Measurements from ENCODE around the gene KLK14. TPM values are rescaled to one million over a fixed set of nuclear protein-coding genes. Genes with fewer than 3 reads are reported as not detected.

KLK14 gene
- total RNA-seq, 2 experiments from 2014 or later: 0.84 TPM; not detected in 1

DNA sequence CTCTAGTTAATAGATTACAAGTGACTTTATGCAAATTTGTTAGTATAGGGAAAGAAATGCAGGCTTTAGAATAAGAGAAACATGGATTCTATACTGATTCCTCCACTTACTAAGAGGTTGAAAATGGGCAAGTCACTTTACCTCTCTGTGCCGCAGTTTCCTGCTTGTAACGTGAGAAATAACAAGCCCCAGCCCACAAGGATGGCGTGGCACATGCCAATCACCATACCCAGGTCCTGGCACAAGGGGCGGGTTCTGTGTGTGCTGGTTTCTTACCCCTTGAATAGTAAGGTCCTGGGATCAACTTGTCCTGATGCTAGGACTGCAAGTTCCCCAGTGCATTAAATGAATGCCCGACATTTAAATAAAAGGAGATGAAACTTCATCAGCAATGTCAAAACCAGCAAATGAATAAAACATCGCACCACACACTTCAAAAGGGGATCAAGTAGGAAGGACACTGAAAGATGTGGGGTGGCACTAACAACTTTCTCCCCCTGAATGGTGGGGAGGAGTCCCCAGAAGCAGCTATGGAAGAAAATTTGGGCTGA lies 34.1 kb upstream of the KLK14 start:
- Histone ChIP-seq H2AFZ (ENCODE audit: low read length) (no peak overlapping the region), H3K9me3 (ENCODE audit: low read length) (no peaks in the 10 kb centered on the region), H4K20me1 (ENCODE audit: insufficient read depth, low read length) (no peaks in the 10 kb centered on the region), H3K4me1 (ENCODE audit: insufficient read depth, low read length, poor library complexity, severe bottlenecking) (no peaks in the 10 kb centered on the region), H3K4me2 (ENCODE audit: low read length) (no peak overlapping the region), H3K36me3 (ENCODE audit: insufficient read depth, low read length) (no peaks in the 10 kb centered on the region), H3K9me2 (ENCODE audit: insufficient read depth, low read length) (no peaks in the 10 kb centered on the region), H3K4me3 (ENCODE audit: low read depth, low read length, poor library complexity, severe bottlenecking) (no peak overlapping the region), H3K79me2 (ENCODE audit: insufficient read depth, low read depth, low read length) (no peaks in the 10 kb centered on the region), H3K27ac (ENCODE audit: low read depth, low read length, poor library complexity, severe bottlenecking) (no peak overlapping the region)
- ChIA-PET POLR2A (no interaction called here), CTCF (ENCODE audit: unreplicated experiment) (no interaction called here)
- peak; percentile 55; the same call in 1 of the 2 replicates for TF ChIP-seq EZH2phosphoT487 (IDR thresholded peaks at IDR 0.05; ENCODE audit: borderline replicate concordance, low read depth, low read length)
- TF ChIP-seq, protein P1, sequence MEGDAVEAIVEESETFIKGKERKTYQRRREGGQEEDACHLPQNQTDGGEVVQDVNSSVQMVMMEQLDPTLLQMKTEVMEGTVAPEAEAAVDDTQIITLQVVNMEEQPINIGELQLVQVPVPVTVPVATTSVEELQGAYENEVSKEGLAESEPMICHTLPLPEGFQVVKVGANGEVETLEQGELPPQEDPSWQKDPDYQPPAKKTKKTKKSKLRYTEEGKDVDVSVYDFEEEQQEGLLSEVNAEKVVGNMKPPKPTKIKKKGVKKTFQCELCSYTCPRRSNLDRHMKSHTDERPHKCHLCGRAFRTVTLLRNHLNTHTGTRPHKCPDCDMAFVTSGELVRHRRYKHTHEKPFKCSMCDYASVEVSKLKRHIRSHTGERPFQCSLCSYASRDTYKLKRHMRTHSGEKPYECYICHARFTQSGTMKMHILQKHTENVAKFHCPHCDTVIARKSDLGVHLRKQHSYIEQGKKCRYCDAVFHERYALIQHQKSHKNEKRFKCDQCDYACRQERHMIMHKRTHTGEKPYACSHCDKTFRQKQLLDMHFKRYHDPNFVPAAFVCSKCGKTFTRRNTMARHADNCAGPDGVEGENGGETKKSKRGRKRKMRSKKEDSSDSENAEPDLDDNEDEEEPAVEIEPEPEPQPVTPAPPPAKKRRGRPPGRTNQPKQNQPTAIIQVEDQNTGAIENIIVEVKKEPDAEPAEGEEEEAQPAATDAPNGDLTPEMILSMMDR (conservative IDR thresholded peaks at IDR 0.05; ENCODE audit: low read length): no peak
- intact Hi-C loops (cut with micrococcal nuclease; ENCODE audit: unreplicated experiment): no loop called here
- no peak for DNase-seq (ENCODE audit: low spot score)
- no TSS peak for BruUV-seq (replicated peaks)

- H3K4me1 ChIP-seq (ENCODE audit: insufficient read depth, low read length, poor library complexity, severe bottlenecking): no peaks in the 10 kb centered on the region
- no peak overlapping the region for H3K4me2 ChIP-seq (ENCODE audit: low read length)
- ChIA-PET CTCF (ENCODE audit: unreplicated experiment) (no interaction called here), POLR2A (no interaction called here)
- H4K20me1 ChIP-seq (ENCODE audit: insufficient read depth, low read length): no peaks in the 10 kb centered on the region
- no peaks in the 10 kb centered on the region for H3K9me3 ChIP-seq (ENCODE audit: low read length)
- H3K4me3 ChIP-seq (ENCODE audit: low read depth, low read length, poor library complexity, severe bottlenecking): no peak overlapping the region
- H3K27ac ChIP-seq (ENCODE audit: low read depth, low read length, poor library complexity, severe bottlenecking): no peak overlapping the region
- intact Hi-C loops (cut with micrococcal nuclease; ENCODE audit: unreplicated experiment): no loop called here
- H3K79me2 ChIP-seq (ENCODE audit: insufficient read depth, low read depth, low read length): no peaks in the 10 kb centered on the region
- DNase-seq (ENCODE audit: low spot score): no peak
- BruUV-seq (replicated peaks): no TSS peak
- H2AFZ ChIP-seq (ENCODE audit: low read length): no peak overlapping the region
- TF ChIP-seq, protein P1 (conservative IDR thresholded peaks at IDR 0.05; ENCODE audit: low read length): no peak
- no peak for TF ChIP-seq EZH2phosphoT487 (IDR thresholded peaks at IDR 0.05; ENCODE audit: borderline replicate concordance, low read depth, low read length)
- no peaks in the 10 kb centered on the region for H3K9me2 ChIP-seq (ENCODE audit: insufficient read depth, low read length)
- H3K36me3 ChIP-seq (ENCODE audit: insufficient read depth, low read length): no peaks in the 10 kb centered on the region
These were observed 31.5 kb upstream of the KLK14 start for GRCh38 chr19:51114087-51114729.

DNA sequence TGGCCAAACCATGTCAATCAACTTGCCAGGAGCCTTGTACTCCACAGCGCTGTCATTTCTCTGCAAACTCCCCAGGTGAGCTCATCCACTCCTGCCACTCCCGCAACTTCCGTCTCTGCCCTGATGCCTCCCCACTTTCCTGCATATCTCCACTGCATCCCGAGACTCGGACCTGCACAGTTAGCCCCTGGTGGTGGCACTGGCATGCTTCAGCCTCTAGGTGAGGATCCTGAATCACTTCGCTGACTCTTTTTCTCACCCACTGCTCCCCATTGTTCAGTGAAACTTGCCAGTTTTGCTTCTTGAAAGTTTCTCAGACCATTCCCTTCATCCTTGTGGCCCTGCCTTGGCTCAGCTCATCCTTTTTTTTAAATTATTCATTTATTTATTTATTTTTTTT lies 28.9 kb upstream of the KLK14 start:
- intact Hi-C loops (cut with micrococcal nuclease; ENCODE audit: unreplicated experiment): no loop called here
- no TSS peak for BruUV-seq (replicated peaks)

More for the DNA sequence above, 28.9 kb upstream of the KLK14 start:
- Histone ChIP-seq H3K9me3 (ENCODE audit: low read length) (no peaks in the 10 kb centered on the region), H3K79me2 (ENCODE audit: insufficient read depth, low read depth, low read length) (peaks cover 14% of the 10 kb centered on the region; the same call in 1 of the 2 replicates), H3K4me2 (ENCODE audit: low read length) (no peak overlapping the region), H4K20me1 (ENCODE audit: insufficient read depth, low read length) (no peaks in the 10 kb centered on the region), H3K4me1 (ENCODE audit: insufficient read depth, low read length, poor library complexity, severe bottlenecking) (peaks cover 14% of the 10 kb centered on the region), H3K27ac (ENCODE audit: low read depth, low read length, poor library complexity, severe bottlenecking) (no peak overlapping the region), H3K36me3 (ENCODE audit: insufficient read depth, low read length) (no peaks in the 10 kb centered on the region), H3K9me2 (ENCODE audit: insufficient read depth, low read length) (no peaks in the 10 kb centered on the region), H2AFZ (ENCODE audit: low read length) (no peak overlapping the region), H3K4me3 (ENCODE audit: low read depth, low read length, poor library complexity, severe bottlenecking) (no peak overlapping the region)
- no peak for DNase-seq (ENCODE audit: low spot score)
- no peak for TF ChIP-seq EZH2phosphoT487 (IDR thresholded peaks at IDR 0.05; ENCODE audit: borderline replicate concordance, low read depth, low read length)
- TF ChIP-seq, protein P1 (conservative IDR thresholded peaks at IDR 0.05; ENCODE audit: low read length): peak; percentile 42; the same call in 1 of the 2 replicates
- ChIA-PET CTCF (ENCODE audit: unreplicated experiment) (no interaction called here), POLR2A (no interaction called here)

Data from OCI-LY7 (cell line).